OCI-LY1 (cell line): ENCODE measurements around the gene BMPR1A.

ENCODE experiments used
- H2AFZ ChIP-seq: fragments of 200-600 bp; sonication (generic), shearing (Covaris generic); 2 replicates; pipeline ENCODE4 v1.6.0; 2014; ENCODE audit warnings: antibody characterized with exemption, mild to moderate bottlenecking, low read length
- H3F3A ChIP-seq: fragments of 200-600 bp; sonication (generic), shearing (Covaris generic); 2 replicates; pipeline ENCODE4 v1.6.0; 2014; ENCODE audit warnings: mild to moderate bottlenecking, antibody characterized with exemption, low read length, moderate library complexity; ENCODE audit not compliant: insufficient read depth
- H3K27ac ChIP-seq: fragments of 200-600 bp; sonication (generic); 2 replicates; pipeline ENCODE4 v1.5.1; 2014; ENCODE audit warnings: low read length, mixed run types, mild to moderate bottlenecking, low read depth; ENCODE audit not compliant: poor library complexity, severe bottlenecking
- H3K27me3 ChIP-seq: fragments of 200-600 bp; sonication (generic); 2 replicates; pipeline ENCODE4 v1.6.0; 2014; ENCODE audit warnings: antibody characterized with exemption, mild to moderate bottlenecking, low read length, moderate library complexity; ENCODE audit not compliant: insufficient read depth
- H3K36me3 ChIP-seq: fragments of 200-600 bp; sonication (generic); 2 replicates; pipeline ENCODE4 v1.6.1; 2014; ENCODE audit warnings: mild to moderate bottlenecking, antibody characterized with exemption, low read length, moderate library complexity, mixed read lengths; ENCODE audit not compliant: insufficient read depth
- H3K4me1 ChIP-seq: fragments of 200-600 bp; sonication (generic); 2 replicates; pipeline ENCODE4 v1.5.1; 2014; ENCODE audit warnings: mild to moderate bottlenecking, low read length, moderate library complexity; ENCODE audit not compliant: insufficient read depth, severe bottlenecking
- H3K4me2 ChIP-seq: fragments of 200-600 bp; sonication (generic), shearing (Covaris generic); 2 replicates; pipeline ENCODE4 v1.6.1; 2014; ENCODE audit warnings: low read length
- H3K4me3 ChIP-seq: fragments of 200-600 bp; sonication (generic); 2 replicates; pipeline ENCODE4 v1.5.1; 2014; ENCODE audit warnings: low read length, low read depth, mild to moderate bottlenecking, mixed read lengths; ENCODE audit not compliant: poor library complexity, severe bottlenecking
- H3K79me2 ChIP-seq: fragments of 200-600 bp; shearing (Covaris generic); 2 replicates; pipeline ENCODE4 v1.6.1; 2016; ENCODE audit warnings: mixed run types, low read length, mixed read lengths; ENCODE audit not compliant: insufficient read depth
- H3K9ac ChIP-seq: fragments of 200-600 bp; sonication (generic), shearing (Covaris generic); 2 replicates; pipeline ENCODE4 v1.6.1; 2014; ENCODE audit warnings: mild to moderate bottlenecking, low read length, mixed read lengths
- H3K9me2 ChIP-seq: fragments of 200-600 bp; sonication (generic), shearing (Covaris generic); 2 replicates; pipeline ENCODE4 v1.6.1; 2014; ENCODE audit warnings: low read depth, mild to moderate bottlenecking, low read length, mixed read lengths
- H3K9me3 ChIP-seq: fragments of 200-600 bp; shearing (Covaris generic); 2 replicates; pipeline ENCODE4 v1.6.1; 2014; ENCODE audit warnings: low read length, mixed read lengths
- H4K20me1 ChIP-seq: fragments of 200-600 bp; sonication (generic), shearing (Covaris generic); 2 replicates; pipeline ENCODE4 v1.6.0; 2016; ENCODE audit warnings: mild to moderate bottlenecking, low read length; ENCODE audit not compliant: insufficient read depth
- EZH2 ChIP-seq: fragments of 200-600 bp; sonication (generic), shearing (Covaris generic); IDR thresholded peaks from 2 replicates; pipeline ENCODE4 v1.8.0; 2017; ENCODE audit warnings: borderline replicate concordance, mixed run types, mild to moderate bottlenecking, antibody characterized with exemption, low read length, moderate library complexity, mixed read lengths
- TF ChIP-seq, protein P1 (sequence below): fragments of 200-600 bp; sonication (generic), shearing (Covaris generic); IDR thresholded peaks from 2 replicates; pipeline ENCODE4 v1.5.1; 2017; ENCODE audit warnings: mild to moderate bottlenecking, antibody characterized with exemption, low read length, moderate library complexity, mixed read lengths

Gene BMPR1A

DNA sequence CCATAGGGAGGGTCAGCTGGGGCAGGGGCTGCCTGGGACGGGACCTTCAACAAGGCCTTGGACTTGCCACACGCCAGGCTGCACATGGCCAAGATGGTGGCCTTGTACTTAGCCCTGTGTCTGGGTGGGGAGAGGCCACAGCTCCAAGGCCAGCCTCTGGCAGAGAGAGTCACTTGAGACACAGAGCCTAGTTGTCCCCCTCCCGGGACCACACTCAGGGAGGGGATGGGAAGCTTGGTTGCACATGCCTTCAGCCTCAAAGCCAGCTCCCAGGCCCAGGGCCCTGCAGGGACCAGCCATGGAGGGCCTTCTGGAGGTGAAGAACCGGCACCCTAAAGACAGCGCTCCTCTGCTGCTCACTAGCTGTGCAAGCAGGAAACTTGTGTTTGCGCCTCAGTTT lies 184.3 kb downstream of the BMPR1A start:
- Histone ChIP-seq H3K9ac (no peak overlapping the region), H3K27ac (no peak overlapping the region), H3K79me2 (no peaks in the 10 kb centered on the region), H3F3A (no peaks in the 10 kb centered on the region), H3K4me2 (no peak overlapping the region), H2AFZ (no peak overlapping the region), H3K9me2 (no peaks in the 10 kb centered on the region), H3K4me3 (no peak overlapping the region), H3K36me3 (no peaks in the 10 kb centered on the region), H4K20me1 (no peaks in the 10 kb centered on the region), H3K9me3 (no peaks in the 10 kb centered on the region), H3K27me3 (no peaks in the 10 kb centered on the region), H3K4me1 (peaks cover 4% of the 10 kb centered on the region)
- TF ChIP-seq, protein P1, sequence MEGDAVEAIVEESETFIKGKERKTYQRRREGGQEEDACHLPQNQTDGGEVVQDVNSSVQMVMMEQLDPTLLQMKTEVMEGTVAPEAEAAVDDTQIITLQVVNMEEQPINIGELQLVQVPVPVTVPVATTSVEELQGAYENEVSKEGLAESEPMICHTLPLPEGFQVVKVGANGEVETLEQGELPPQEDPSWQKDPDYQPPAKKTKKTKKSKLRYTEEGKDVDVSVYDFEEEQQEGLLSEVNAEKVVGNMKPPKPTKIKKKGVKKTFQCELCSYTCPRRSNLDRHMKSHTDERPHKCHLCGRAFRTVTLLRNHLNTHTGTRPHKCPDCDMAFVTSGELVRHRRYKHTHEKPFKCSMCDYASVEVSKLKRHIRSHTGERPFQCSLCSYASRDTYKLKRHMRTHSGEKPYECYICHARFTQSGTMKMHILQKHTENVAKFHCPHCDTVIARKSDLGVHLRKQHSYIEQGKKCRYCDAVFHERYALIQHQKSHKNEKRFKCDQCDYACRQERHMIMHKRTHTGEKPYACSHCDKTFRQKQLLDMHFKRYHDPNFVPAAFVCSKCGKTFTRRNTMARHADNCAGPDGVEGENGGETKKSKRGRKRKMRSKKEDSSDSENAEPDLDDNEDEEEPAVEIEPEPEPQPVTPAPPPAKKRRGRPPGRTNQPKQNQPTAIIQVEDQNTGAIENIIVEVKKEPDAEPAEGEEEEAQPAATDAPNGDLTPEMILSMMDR, result no peak
- no peak for TF ChIP-seq EZH2

DNA sequence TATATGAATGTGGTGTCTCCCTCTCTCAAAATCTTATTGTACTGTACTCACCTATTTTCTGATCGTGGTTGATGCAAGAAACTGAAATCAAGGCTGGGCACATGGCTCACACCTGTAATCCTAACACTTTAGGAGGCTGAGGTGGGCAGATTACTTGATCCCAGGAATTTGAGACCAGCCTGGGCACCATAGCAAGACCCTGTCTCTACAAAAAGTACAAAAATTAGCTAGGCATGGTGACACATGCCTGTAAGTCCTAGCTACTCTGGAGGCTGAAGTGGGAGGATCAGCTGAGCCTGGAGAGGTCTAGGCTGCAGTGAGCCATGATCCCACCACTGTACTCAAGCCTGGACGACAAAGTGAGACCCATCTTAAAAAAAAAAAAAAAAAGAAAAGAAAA lies 185.0 kb downstream of the BMPR1A start:
- no peak overlapping the region for H2AFZ ChIP-seq
- no peaks in the 10 kb centered on the region for H3F3A ChIP-seq
- H3K27me3 ChIP-seq, result 0 out of 2 replicates have a peak, but pooled peaks cover 3% of the 10 kb centered on the region
- no peak overlapping the region for H3K4me3 ChIP-seq
- no peaks in the 10 kb centered on the region for H4K20me1 ChIP-seq
- H3K79me2 ChIP-seq, result no peaks in the 10 kb centered on the region
- no peaks in the 10 kb centered on the region for H3K9me2 ChIP-seq
- peaks cover 4% of the 10 kb centered on the region for H3K4me1 ChIP-seq
- no peaks in the 10 kb centered on the region for H3K36me3 ChIP-seq
- H3K4me2 ChIP-seq, result no peak overlapping the region
- TF ChIP-seq EZH2, result no peak
- TF ChIP-seq, protein P1, result no peak
- H3K27ac ChIP-seq, result no peak overlapping the region
- H3K9me3 ChIP-seq, result no peaks in the 10 kb centered on the region
- no peak overlapping the region for H3K9ac ChIP-seq

DNA sequence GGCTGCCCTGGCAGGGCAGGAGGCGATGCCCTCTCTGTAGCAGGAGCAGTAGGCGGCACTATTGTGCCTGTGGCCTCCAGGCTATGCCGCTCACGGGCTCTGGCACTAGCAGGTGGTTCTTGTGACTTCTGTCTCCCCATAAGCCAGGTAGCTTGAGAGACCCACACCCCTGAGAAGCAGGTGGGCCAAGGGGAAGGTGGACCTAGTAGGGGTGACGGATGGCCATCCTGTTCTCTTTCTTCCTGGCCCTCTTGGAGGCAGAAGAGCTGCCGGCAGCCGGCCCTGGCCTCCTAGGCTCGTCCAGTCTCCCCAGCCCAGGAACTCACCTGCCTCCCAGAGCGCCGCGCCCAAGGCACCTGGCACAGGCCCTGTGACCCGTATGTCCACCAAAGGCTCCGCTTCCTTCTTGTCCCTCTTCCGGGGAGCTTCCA lies 185.6 kb downstream of the BMPR1A start:
- Histone ChIP-seq H3K4me2 (no peak overlapping the region), H3K4me1 (peaks cover 4% of the 10 kb centered on the region), H2AFZ (no peak overlapping the region), H3F3A (no peaks in the 10 kb centered on the region), H3K27ac (no peak overlapping the region), H3K9me2 (no peaks in the 10 kb centered on the region), H4K20me1 (no peaks in the 10 kb centered on the region), H3K36me3 (no peaks in the 10 kb centered on the region), H3K79me2 (no peaks in the 10 kb centered on the region), H3K4me3 (no peak overlapping the region), H3K9me3 (no peaks in the 10 kb centered on the region), H3K27me3 (0 out of 2 replicates have a peak, but pooled peaks cover 3% of the 10 kb centered on the region), H3K9ac (no peak overlapping the region)
- TF ChIP-seq, protein P1, result 0 out of 2 replicates have a peak, but pooled peaks have one; percentile 13
- TF ChIP-seq EZH2, result no peak
